Activated CD8-positive, alpha-beta memory T cell treated with anti-CD3 and anti-CD28 coated beads, Interleukin-2, amount 50 U/mL, for 48 hours (primary cell): ENCODE results near the gene GPR171.

Experiments used
- DNase-seq: peaks from one replicate; pipeline ENCODE4 v3.0.0-alpha.2; 2020

The GPR171 gene

DNA sequence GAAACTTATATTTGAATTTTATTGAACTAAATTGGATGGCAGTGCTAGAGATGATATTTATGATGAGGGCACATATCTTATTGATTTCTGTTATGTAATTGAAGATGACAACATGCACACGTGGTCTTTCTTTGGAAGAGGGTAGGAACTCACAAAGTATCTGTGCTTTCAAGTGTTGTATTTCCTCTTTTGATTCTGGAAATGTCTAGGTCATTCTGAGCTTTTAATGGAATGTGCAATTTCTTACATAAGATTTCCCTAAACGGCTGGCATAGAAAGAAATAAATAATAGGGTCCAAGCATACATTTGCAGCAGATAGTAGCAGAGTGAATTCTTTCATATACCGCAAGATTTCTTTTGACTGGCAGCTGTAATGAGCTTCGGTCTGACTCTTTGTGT, 10.1 kb upstream of the GPR171 start:
- DNase-seq: no peak

DNA sequence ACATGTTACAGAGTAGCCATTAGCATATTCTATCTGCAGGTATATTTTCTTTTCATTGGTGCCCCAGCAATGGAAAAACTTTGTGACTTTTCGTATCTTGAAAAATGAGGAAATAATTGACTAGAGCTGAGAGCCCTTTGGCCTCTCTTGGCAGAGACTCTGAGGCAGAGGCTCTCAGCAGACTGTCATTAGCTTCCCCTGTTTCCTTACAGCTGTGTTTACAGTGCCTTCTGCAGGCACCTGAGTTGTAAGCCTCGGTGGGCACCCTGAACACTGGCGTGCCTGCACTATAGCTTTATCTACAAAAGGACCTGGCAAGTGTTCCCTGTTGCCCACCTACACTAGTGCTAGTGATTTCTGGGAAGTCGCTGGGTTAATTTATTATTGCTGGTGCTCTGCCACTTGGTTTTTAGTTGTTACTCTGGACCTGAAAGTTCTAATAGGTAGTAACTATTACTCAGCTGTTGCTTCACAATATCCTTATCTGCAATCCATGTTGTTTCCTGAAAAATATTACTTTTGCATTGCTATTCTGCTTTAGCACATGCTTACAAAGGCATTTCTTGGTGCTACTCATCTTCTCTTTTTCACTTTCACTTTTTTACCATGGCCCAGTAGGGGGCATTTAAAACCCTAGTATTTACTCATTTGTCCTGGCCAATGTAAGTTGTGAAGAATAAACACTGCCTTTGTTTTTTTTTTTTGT, 7.8 kb upstream of the GPR171 start:
- no peak for DNase-seq

DNA sequence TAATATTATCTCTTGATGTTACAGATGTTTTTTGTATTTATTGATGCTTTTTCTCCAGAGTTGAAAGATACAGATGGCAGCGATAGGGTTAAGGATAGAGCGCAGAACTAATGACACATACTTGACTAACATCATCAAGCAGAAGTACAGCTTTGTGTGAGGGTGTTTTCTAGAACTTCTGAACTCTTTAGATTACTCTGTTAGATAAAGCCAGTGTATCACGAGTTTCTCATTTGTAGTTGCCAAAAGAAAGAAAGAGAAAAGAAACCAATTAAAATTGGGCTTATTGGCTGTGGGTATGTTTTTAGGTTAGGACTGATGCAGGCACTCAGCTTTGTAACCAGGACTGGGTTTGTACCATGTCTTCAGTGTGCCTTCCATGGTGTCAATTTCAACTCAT, 6.6 kb upstream of the GPR171 start:
- no peak for DNase-seq

DNA sequence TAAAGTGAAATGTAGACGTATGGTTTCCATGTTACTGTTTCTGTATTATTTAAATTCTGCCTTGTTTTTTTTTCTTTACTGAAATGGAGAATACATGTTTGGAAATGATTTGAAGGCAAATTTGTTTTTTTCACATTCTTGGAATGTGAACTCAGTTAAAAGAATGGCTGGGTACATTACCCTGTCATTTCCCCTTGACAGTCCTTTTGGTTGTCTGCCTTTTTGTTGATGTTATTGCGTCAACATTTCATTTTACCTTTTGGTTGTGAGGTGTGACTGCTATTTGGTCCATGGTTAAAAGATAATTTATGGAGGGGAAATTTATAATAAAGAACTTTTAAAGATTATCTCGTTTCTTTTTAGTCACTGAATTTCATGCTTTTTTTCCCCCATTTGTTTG, 3.2 kb upstream of the GPR171 start:
- DNase-seq: no peak

DNA sequence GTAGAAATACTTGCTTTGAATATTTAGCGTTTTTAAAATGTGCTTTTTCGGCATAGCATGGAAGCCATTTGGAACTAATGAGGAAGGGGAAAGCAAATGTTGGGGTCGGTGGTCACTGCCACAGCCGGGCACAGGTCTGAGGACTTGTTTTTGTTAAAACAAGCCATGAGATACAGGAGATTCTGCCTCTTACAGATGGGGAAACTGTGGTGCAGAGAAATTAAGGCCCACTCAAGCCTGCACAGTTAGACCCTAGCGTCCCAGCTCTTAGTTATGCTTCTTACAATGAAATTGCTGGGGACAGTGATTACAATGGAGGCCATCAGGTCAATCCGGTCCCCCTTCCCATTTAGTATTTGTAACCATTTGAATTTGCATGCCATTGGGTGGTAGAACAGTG, 2.5 kb upstream of the GPR171 start:
- DNase-seq: no peak

DNA sequence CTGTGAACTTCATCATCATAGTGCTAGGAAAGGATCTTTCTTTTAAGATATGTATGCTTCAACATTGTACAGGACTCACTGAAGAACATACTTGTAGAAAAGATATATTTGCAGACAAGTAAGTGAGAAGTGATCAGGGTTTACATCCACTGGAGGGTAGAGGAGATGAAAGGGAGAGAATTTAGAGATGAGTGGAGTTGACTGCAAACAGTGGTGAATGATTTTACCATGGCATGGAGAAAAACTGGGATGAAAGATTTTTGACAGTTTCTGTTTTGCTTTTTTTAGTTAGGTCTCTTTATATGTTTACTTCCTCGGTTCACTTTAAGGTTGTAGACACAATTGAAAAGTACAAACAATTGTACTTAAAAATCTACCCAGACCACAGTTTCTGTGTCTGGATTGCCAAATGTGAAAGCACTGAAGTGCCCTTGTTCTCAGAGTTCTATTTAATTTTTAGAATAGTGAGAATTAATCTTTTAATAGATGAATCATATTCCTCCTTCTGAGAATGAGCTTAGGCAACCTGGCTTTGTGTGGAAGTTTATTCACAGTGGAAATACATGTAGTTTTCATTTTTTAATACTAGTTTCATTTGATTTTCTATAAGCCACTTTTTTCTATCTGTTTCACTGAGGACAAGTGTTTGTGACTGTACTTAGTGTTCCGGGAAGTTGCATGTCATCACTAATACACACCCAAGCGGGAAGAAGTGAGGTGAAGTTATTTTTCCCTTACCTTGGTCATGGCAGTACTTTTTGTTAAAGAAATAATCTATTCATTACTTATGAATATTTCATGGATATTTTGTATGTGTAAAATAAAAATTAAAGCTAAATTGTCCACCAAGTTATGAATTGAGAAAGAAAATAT, 1.8 kb upstream of the GPR171 start:
- DNase-seq: no peak

DNA sequence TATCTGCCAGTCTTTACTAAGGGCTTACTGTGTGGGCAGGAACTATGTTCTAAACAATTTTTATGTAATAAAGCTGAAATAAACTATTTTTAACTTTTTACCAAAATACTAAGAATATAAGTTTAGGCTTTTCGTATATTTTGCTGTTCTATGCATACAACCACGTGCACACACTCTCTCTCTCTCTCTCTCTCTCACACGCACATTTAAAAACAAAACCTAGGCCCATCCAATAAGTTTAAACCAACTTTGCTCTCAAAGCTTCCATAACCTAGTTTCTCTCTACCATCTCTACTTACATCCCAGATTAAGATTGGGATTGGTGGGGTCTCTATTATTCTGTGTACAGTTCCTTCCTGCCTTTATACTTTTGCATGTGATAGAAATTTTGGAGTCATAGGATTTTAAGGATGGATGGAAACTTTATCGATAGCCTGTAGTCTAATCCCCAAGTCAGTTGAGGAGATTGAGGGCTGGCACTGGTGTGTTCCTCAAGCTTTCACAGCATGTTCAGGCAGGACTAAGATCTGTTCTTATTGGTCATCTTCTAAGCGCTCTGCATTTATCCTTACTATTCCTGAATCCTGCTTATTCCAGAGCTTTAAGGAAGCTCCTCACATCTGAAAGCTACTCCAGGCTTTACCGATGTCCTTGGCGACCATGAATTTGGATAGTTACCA, 1.8 kb downstream of the GPR171 start:
- DNase-seq: no peak

DNA sequence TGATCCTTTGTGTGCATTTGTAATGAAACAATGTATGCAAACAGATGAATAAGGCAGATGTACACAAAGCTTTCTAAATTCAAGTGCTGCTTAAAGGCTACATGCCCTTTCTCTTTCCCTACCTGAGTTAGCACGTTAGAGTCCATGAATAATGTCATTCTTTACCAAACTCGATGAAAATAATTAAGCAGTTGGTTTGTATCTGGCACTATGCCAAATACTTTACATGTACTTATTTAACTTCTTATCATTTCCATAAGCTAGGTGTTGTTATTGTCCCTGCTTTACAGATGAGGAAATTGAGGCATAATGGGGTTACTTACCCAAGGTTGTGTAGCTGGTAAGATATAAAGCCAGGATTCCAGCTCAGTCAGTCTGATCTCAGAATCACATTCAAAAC, 2.4 kb downstream of the GPR171 start:
- no peak for DNase-seq

DNA sequence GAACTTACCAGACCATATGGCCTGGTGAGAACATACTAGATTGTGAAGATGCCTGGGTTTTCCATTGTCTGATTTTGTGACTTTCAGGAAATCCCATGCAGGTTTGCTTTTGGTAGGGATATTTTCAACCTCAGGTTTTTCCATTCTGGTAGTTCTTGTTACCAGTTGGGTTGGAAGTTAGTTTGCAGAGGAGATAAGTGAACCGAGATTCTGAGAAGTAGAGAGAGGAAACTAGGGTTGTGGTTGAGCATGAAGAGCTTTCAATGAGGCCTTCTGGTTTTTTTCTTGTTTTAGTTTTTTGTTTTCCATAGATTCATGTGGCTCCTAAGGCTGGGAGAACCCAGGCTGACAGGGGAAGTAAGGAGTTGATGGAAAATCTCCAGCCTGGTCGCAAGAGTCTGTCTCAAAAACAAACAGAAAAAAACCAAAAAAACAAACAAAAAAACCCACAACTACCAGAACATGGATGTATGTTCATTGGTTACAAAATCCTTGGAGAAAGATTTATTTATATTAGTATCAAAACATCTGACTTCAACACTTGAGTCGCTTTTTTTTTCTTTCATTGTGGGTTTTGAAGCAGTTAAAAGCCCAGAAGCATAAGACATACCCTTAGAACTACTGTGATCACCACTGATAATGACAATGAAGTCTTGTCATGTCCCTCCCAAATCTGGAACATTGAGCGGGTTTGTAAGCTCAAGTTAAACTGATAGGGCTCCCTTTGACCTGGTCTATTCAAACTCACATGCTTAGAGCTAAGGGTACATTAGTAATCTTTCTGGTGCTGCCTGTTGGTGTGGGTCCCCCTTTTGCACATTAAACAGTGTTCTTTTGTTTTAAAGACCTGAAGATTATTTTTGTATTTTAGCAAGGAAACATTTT, 3.2 kb downstream of the GPR171 start:
- no peak for DNase-seq

DNA sequence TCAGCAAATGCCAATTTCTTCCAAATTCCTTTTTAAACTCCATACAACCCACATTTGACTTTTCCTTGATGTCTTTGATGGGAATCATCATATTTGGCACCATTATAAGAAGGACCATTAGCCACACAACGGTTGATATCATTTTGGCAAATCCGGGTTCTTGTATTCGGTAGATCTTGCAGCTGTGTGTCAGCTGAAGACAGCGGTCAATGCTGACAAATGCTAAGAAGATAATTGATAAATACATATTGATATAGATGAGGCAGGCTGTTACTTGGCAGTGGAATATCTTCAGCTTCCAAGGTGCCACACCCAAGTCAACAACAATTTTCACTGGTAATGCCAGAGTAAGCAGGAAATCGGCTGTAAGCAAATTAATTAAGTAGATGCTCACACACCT, 4.2 kb downstream of the GPR171 start:
- DNase-seq: no peak

DNA sequence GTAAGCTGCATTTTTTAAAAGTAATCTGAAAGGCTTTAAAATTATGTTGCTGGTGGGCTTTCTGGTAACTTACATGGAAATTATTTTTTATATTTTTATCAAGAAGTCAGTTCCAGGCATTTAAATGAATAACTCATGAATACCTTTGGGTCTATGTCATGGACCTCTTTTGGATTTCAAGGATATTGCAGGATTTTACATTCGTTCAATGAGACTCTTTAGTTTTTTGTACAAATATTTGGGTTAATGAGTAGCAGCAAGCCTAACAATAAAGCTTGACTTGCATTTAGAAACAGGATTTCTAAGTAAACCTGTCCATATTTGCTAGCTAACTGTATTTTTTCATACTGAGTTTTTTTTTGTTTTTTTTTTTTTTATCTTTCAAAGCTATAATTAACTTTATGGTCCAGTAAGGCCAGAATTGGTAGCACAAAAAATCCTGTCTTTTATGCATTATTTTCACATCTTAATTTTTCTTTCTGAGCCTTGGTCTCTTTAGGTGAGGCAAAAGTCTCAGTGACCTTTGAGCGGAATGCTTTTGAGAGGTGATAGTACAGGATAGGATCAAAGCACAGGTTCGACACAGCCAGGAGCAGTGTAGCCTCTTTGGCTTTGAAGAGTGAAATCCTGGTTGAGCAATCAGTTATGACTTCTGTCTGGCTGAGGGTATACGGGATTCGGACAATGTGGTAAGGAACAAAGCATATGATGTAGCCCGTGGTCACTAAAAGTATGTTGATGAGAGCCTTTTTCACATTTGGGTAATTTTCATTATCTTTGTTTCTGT, 4.8 kb downstream of the GPR171 start:
- DNase-seq: no peak

DNA sequence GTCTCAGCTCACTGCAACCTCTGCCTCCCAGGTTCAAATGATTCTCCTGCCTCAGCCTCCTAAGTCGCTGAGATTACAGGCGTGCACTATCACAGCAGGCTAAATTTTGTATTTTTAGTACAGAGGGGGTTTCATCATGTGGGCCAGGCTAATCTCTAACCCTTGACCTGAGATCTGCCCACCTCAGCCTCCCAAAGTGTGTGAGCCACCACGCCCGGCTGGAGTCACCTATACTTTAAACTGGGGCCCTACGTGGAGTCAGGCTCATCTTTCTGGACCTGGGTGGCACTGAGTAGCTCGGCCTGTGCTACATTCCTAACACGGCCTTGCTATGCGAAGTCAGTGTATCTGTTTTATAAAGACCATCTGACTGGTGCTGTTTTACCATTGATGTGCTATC, 5.8 kb downstream of the GPR171 start:
- DNase-seq: no peak

DNA sequence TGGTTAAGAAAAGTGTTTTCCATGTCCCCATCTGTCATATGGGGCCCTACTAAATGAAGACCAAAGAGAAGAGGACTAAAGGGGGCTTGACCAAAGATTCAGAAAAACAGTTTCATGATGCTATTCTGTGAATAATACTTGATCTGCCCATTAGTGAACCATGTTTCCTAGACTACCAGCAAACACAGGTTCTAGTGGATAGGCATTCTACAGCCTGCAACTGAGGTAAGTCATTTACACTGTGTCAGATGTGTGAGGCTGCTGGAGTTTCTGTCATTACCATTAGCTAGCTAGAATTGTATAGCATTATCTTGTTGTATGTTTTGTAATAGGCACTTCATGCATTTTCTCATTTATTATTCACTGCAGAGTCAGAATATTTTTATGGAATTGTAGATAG, 6.6 kb downstream of the GPR171 start:
- no peak for DNase-seq

DNA sequence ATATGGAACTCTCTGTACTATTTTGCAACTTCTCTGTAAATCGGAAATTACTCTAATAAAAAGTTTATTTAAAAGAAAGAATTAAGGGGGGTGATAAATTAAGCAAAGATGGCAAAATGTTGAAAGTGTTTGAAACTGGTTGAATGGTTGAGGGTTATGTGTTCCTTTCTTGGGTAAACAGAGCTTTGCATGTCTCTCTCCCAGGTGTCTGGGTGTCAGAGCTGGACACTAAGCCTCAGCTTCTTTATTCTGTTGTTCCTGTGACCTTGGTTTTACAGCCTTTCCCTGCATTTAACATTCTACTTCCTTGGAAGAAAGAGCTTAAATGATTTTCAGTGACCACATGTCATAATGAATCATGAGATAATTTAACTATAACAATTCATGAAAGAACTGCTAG, 7.2 kb downstream of the GPR171 start:
- no peak for DNase-seq

DNA sequence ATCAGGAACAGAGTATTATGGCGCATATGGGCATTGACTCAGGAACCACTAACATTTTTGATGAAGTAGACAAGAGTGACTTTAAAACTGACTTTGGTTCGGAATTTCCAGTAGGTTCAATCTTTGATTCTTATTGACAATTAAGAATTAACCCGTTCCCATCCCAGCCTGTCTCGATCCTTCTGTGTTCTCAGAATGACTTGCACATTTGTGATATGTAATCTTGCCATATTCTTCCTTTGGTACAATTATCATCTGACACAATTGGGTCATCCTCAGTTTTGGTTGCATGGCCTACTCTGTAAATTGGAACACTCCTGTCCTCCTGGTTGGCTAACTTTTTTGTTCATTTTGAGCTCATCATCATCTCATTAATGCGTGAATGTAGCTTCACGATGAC, 10.5 kb downstream of the GPR171 start:
- DNase-seq: no peak

DNA sequence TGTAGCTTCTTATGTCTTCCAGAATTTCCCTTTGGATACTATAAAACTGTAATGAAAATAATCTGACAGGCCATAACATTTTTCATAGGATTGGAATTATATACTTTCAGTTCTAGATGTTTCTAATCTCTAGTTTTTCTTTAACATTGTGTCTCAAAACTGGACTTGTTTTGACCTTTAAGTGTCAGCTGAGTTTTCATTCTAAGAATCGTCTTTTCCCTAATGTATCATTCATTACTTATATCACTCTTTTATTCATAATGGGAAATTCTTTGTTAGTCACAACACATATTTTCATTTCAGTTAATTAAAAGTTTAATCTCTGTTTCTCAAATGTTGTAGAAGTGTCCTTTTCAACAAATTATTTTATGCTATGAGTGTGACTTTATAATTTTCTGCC, 11.9 kb downstream of the GPR171 start:
- DNase-seq: no peak

DNA sequence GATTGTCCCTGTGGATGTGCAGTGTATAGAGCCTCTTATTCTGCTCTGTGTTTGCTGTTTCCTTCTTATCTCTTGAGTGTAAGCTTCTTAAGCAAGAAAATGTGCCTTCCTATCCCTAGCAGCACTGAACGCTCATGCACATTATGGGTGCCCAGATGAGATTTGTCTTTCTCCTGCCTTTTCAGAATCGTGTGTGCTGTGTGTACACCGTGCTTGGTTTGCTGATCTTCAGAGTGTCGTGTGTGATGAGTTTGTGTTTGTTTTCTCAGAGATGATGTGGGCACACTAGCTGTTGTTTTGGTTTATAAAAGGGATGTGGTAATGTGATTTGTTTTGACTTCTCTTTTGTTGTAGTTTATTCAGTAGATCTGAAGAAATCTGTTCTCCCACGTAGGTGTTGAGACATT, 19.7 kb downstream of the GPR171 start:
- no peak for DNase-seq

DNA sequence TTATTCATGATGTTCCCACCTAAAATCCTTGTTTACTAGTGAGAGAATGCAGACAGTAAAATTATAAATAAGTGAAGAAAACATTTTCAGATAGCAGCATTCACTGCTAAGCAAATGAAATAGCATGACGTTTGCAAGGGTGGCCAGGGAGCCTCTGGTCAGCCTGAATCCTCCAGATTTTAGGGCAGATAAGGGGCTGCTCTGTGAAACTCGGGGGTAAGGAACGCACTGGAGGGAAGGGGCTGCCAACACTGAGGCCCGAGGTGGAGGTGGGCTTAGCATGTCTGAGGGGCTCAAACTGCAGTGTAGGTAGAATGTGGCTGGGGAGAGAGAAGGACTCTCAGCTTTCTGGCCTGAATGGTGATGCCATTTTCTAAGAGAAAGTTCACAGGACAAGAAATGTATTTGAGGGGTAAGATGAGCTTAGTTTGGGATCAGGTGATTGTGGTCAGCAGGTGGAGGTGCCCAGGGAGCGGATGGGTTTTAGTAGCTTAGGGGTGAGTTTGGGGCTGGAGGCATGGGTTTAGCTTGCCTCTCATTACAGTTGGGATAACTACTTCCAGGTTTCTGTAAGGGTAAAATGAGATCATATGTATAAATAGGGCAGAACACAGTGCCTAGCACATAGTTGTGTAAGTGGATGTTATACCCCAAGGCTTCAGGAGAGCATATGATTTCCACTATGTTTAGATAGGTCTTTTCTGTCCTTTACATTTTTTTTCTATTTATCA, 20.5 kb downstream of the GPR171 start:
- no peak for DNase-seq

DNA sequence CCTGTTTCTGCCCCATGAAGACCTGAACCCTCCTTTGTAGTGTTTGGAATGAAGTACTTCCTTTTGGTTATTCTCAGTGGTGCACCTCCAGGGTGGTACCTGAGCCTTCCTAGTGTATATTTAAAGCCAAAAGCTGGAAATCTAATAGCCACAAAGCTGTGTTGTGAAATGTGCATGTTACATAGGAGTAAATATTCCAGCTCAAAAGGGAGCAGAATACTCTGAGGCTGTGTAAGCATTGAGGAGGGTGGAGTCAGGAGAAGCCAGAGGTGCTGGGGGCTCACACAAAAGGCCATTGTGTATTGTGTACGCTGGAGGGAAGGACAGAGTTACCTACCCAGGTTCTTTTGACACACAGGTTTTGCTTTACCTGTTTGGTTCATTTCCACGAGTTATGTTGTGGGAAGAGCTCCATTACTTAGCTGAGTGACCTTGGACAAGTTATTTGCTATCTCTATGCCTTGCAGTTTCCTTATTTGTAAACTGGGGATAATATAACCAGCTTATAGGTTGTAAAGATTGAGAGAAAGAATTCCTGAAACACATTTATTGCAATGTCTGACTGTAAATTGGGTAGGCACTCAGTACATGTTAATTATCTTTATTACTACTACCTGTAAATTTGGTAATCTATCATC, 24.7 kb downstream of the GPR171 start:
- DNase-seq: no peak

DNA sequence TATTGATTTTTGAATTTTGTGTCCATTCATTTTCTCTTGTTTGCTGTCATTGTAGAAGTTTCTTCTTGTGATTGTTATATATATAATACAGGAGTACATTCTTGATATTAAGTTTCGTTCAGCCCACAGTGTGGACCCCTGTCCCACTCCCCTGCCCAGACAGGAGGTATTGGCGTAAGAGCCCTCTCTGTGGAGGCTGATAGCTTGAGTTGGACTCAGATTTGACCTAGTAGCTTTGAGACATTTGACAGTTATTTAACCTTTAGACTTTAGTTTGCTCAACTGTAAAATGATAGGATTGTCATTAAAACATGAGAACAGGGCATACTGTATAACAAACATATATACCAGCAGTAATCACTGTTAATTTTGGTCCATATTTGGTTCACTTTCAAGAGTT, 27.1 kb downstream of the GPR171 start:
- DNase-seq: no peak

DNA sequence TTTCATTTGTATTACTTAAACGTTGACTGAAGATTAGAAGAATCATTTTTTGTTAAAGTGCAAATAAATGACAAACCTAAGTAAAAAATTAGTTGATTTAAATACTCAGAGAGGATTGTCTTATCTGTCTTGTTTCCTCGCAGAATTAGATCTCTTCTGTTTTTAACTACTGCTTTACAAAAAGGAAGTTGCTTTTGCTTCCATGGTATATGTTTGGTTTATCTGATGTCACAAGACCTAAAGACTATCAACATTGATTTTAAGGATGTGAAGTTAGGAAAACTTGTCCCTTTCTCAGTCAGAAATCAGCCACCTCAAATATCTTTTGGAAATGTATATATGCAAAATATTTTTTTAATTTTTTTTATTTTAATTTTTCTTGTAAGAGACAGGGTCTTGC, 28.7 kb downstream of the GPR171 start:
- no peak for DNase-seq
